ENCODE data around the gene EVC2.

Gene EVC2

DNA sequence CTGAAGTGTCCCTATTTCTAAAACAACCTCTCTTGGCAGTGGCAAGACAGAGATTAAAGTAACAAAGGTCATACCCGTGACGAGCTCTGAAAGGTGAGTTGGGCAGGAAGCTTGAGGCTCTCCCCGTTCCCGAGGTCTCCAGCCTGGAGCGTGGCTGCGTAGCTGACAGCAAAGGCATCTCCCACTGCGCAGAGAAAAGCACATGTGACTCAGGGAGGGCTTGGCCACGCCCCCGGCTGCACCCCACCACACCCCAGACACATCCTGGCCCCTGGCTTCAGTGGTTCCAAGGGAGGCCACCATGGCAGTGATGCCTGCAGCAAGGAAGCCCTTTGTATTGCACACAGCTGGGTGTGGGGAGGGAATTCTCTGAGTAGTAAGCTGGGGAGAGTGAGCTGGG is 23.1 kb downstream of the EVC2 start:
- DNase-seq (ENCODE audit: low read depth in 3 of 3) = no peak

DNA sequence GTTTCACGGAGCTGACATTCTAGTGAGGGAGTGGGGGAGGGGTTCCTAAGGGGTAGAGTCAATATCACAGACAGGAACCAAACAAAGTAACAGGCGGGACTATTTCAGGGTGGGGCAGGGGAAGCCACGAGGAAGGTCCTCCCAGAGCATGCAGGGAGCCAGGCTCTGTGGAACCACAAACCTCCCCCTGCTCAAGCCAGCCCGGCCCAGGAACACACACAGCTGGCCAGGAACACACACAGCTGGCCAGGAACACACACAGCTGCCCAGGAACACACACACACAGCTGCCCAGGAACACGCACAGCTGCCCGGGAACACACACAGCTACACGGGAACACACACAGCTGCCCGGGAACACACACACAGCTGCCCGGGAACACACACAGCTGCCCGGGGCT is 24.8 kb downstream of the EVC2 start:
- no peak for DNase-seq (ENCODE audit: low read depth in 3 of 3)

- no peak for DNase-seq (ENCODE audit: low read depth in 3 of 3)
Measured at GRCh38 chr4:5678977-5679376, 29.4 kb downstream of the EVC2 start.

GRCh38 chr4:5676763-5677162 is 31.6 kb downstream of the EVC2 start:
- no peak for DNase-seq (ENCODE audit: low read depth in 3 of 3)

DNA sequence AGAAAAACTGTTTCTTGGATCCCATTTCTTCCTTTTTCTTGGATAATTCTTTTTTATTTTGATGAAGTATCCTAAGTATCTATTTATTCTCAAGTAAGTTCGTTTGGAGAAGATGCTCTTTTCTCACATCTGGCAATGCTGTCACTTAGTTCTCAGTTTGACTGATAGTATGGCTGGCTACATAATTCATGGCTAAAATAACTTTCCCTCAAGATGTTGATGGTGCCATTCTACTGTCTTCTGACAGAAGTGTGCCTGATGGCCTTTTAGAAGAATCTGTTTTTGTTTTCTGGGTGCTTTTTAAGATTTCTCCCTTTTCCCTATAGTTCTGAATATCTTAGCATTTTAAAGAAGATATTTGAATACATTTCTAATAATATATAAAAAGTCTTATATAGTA is 41.6 kb downstream of the EVC2 start:
- DNase-seq (ENCODE audit: low read depth in 3 of 3) = no peak

DNA sequence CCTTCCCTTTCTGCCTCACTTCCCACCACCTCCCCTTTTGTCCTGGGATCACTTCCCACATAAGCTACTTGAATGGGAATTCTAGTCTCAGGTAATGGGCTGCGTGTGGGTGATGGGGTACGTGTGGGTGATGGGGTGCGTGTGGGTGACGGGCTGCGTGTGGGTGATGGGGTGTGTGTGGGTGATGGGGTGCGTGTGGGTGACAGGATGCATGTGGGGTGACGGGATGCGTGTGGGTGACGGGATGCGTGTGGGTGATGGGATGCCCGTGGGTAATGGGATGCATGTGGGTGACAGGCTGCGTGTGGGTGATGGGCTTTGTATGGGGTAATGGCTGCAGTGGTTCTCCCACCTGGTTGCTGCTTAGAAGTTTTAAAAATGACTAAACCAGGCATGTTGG is 43.6 kb downstream of the EVC2 start:
- DNase-seq (ENCODE audit: low read depth in 3 of 3) = no peak

DNA sequence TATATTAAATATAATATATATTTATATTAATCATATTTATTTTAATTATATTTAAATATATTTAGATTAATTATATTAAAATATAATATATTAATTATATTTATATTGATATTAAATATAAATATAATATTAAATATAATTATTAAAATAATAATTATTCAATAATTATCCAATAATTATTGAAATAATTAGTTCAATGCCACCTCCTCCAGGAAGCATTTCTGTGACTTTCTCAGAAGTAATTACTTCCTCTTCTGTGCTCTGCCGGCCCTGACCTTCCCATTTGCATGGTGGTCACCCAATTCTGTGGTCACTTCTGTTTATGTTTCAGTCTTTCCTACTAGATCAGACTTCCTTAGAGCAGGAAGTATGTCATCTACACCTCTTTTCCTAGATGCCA is 45.8 kb downstream of the EVC2 start:
- DNase-seq (ENCODE audit: low read depth in 3 of 3) = no peak

- DNase-seq (ENCODE audit: low read depth in 3 of 3) = no peak
Measured at GRCh38 chr4:5661237-5661636, 47.1 kb downstream of the EVC2 start.

- DNase-seq (ENCODE audit: low read depth in 3 of 3) = no peak
Measured at GRCh38 chr4:5660185-5660584, 48.2 kb downstream of the EVC2 start.

DNA sequence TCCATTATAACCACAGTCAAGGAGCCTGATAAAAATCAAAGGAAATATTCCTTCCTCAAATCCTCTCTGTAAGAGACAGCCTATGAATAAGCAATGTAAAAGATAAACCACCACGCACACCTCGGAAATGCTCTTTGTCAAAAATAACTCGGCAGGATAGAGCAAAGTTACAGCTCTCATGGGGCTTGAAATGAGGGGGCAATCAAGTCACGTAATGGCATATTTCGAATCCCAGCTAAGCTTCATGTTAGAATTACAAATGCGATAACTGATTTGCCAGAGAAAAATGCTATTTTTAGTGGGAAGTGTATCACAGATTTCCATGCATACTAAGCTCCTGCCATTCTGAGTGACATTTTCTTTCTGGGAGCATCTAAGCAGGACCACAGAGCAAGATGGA is 49.4 kb downstream of the EVC2 start:
- DNase-seq (ENCODE audit: low read depth in 3 of 3) = no peak

DNA sequence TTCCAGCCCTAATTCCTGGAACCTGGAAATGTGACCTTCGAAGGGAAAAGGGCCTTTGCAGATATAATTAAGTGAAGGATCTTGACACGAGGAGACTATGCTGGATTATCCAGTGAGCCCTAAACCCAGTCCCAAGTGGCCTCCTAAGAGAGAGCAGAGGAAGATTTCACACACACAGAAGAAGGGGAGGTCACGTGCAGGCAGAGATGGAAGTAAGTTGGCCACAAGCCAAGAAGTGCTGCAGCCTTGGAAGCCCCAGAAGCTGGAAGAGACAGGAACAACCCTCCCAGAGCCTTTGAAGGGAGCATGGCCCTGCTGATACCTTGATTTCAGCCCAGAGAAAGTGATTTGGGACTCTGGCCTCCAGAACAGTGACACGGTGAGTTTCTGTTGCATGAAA is 51.9 kb downstream of the EVC2 start:
- no peak for DNase-seq (ENCODE audit: low read depth in 3 of 3)

DNA sequence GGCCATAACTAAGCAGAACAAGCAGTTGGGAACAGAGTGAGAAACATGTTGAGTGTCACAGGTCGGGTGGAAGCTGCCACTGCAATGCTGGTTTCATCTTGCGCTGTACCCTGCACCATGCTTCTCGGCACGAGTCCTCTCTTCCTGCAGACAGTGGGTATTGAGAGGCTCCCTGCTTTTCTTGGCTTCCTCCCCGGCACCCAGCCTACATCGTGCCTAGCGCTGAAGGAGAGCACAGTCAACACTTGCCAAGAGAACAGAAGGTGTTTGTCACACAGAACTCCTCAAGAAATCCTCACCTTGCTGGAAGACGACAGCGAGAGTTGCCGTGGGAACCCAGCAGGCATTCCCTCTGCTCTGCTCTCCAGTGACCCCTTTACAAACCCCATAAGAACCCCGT is 53.6 kb downstream of the EVC2 start:
- no peak for DNase-seq (ENCODE audit: low read depth in 3 of 3)

DNA sequence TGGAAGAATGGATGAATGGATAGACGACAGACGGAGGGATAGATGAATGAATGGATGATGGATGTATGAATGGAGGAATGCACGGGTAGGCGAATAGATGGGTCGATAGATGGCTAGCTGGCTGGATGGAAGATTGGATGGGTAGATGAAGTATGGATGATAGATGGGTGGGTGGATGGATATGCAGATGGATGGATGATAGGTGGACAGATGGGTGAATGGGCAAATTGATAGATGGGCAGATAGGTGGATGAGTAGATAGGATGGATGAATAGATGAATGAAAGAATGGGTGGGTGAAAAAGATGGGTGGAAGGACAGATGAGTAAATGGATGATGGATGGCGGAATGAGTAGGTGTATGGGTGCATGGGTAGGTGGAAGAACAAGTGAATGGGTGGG is 57.3 kb downstream of the EVC2 start:
- no peak for DNase-seq (ENCODE audit: low read depth in 3 of 3)

DNA sequence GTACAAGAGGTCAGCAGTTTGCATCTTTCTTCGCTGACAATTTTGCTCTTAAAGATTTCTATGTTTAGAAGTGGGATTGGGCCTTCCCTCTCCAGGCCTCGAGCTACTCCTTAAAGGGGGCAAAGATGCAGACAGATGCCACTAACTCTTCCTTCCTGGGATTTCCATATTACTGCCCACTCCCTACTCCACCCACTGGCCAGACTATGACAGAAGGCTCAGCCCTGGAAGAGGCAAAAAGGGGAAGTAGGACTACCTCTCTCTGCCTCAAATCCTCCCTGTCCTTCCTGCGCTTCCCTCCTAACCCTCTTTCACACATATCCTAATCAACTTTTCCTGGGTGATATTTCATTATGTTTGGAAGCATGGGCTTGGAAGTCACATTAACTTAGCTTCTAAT is 58.3 kb downstream of the EVC2 start:
- no peak for DNase-seq (ENCODE audit: low read depth in 3 of 3)

DNA sequence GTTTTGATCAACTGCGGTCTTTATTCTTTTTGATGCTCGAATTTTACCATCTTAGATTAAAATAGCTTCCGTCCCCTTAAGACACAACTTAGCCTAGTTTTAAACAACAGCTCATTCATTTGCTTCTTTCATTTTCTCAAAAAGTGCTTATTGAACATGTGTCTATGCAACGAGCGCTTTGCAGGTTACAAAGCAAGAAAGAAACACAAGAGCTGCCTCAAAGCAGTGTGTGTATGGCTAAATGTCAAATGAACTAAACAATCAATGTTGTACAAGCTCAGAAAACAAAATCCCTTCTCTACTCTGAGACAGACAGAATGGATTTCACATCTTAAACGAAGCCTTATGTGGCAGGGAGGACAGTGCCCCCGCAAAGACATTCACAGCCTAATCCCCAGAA is 61.0 kb downstream of the EVC2 start:
- no peak for DNase-seq (ENCODE audit: low read depth in 3 of 3)

- no peak for DNase-seq (ENCODE audit: low read depth in 3 of 3)
Measured at GRCh38 chr4:5640096-5640495, 68.3 kb downstream of the EVC2 start.

DNA sequence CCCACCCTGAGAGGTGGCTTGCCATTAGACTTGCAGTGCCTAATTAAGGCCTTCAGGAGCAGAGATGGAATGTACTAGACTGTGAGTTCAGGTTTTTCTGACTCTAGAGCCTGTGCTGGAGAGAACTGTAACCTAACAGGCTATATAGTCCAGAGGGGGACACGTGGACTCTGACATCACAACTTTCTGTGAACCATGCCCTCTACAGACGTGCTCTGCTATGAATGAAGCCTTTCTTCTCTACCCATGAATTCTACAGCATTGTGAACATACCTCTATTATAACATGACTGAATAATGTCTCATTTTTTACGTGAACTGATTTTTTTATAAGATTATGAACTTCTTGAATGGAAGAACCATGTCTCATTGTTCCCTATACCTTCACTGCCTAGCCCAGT is 68.8 kb downstream of the EVC2 start:
- no peak for DNase-seq (ENCODE audit: low read depth in 3 of 3)

GRCh38 chr4:5638976-5639375 is 69.4 kb downstream of the EVC2 start:
- no peak for DNase-seq (ENCODE audit: low read depth in 3 of 3)

DNA sequence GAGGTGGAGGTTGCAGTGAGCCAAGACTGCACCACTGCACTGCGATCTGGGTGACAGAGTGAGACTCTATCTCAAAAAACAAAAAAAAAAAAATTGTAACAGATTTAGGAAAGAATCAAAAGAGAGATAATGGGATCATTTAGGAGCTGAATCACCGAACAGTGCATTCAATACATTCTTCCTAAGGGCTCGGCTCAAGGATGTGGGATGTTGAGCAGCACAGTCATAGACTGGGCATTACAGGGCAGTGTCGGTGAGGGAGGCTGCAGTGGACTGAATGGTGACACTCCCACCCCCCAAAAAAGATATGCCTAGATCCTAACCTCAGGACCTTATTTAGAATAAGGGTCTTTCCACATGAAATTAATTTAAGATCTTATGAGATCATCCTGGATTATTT is 70.0 kb downstream of the EVC2 start:
- DNase-seq (ENCODE audit: low read depth in 3 of 3) = no peak

DNA sequence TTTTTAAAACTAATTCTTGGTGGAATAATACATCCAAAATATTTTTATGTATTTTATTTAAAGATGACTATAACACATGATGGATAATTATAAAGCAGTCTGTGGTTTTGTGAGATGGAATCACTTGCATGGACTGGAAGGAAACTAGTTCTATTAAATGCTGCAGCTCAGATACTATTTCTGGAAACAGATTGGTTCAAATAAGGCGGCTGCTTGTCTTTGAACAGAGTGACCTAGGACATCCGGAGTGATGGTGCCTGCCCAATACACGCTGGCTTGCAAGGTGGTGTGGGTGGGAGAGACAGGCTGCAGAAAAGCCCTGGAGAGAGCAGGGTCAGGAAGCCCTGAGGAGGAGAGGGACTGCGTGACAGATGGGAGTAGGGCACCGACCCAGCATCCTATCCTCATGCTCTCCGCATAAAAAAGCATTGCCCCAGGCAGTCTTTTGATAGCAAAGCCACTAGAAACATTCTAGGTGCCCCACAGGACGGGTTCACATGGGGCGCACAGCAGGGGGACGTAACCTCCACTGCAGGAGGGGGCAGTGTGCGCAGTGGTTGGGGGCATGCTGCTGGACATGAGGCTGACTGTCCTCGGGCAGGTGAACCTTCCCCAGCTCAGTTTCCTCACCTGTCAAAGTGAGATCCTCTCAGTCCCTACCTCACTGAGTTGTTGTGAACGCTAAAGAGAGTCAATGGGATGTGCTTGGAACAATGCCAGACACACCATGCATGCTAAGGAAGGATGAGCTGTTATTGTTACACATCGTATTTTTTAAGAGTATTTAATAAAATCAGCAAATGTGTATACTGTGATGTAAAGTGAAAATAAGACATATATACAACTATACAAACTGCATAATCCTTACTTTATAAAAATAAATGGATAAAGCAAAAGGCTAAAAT is 71.3 kb downstream of the EVC2 start:
- no peak for DNase-seq (ENCODE audit: low read depth in 3 of 3)

GRCh38 chr4:5635826-5636195 is 72.5 kb downstream of the EVC2 start:
- DNase-seq (ENCODE audit: low read depth in 3 of 3) = no peak

GRCh38 chr4:5632571-5632970 is 75.8 kb downstream of the EVC2 start:
- no peak for DNase-seq (ENCODE audit: low read depth in 3 of 3)

- DNase-seq (ENCODE audit: low read depth in 3 of 3) = no peak
Measured at GRCh38 chr4:5632066-5632440, 76.3 kb downstream of the EVC2 start.

All from stimulated activated CD4-positive, alpha-beta T cell treated with anti-CD3 and anti-CD28 coated beads, TNF-alpha, amount 100 ng/mL, for 48 hours (primary cell).